ENCODE results near the gene DCTPP1. TPM values are rescaled to one million over a fixed set of nuclear protein-coding genes. Genes with fewer than 3 reads are reported as not detected.

DCTPP1 gene
- total RNA-seq, 1 donor from 2014 or later = 20.4 TPM

GRCh38 chr16:30376461-30376902 is 53.3 kb downstream of the DCTPP1 start:
- DNase-seq (ENCODE audit: low spot score) (no peak), ATAC-seq (no peak)
- intact Hi-C loops (cut with DNase I) = no loop called here

GRCh38 chr16:30375864-30376263 is 54.0 kb downstream of the DCTPP1 start:
- DNase-seq (ENCODE audit: low spot score) (no peak), ATAC-seq (no peak)
- intact Hi-C loops (cut with DNase I) = no loop called here

- intact Hi-C loops (cut with DNase I) = no loop called here
- DNase-seq (ENCODE audit: low spot score) = no peak
- ATAC-seq = no peak
Observed at GRCh38 chr16:30374538-30374937, 55.3 kb downstream of the DCTPP1 start, which contains the start of gene MYL11. MYL11 (plus strand) TSS chr16:30374802; CDS start chr16:30374858, 56 bp downstream.

Other genes with a start within 250 kb of the DCTPP1 start
- 41.2 TPM for gene CORO1A, start 246.4 kb downstream of the DCTPP1 start, total RNA-seq
- gene BOLA2B, start 236.4 kb downstream of the DCTPP1 start, total RNA-seq = 26.9 TPM
- gene SLX1A, start 236.2 kb downstream of the DCTPP1 start, total RNA-seq = 18.5 TPM
- gene SULT1A3, start 230.8 kb downstream of the DCTPP1 start, total RNA-seq = 21.0 TPM
- 35.0 TPM for gene NPIPB13, start 181.6 kb downstream of the DCTPP1 start, total RNA-seq
- gene CD2BP2, start 74.7 kb downstream of the DCTPP1 start, total RNA-seq = 49.8 TPM
- 39.6 TPM for gene TBC1D10B, start 59.5 kb downstream of the DCTPP1 start, total RNA-seq
- gene MYL11, start 55.2 kb downstream of the DCTPP1 start, total RNA-seq = not detected
- gene SEPTIN1, start 47.5 kb downstream of the DCTPP1 start, total RNA-seq = 7.2 TPM
- gene ZNF48, start 34.6 kb downstream of the DCTPP1 start, total RNA-seq = 6.7 TPM
- gene ZNF771, start 22.4 kb downstream of the DCTPP1 start, total RNA-seq = 7.5 TPM
- 25.2 TPM for gene SEPHS2, start 15.8 kb upstream of the DCTPP1 start, total RNA-seq
- 14.5 TPM for gene ITGAL, start 42.7 kb upstream of the DCTPP1 start, total RNA-seq
- 30.3 TPM for gene ZNF768, start 96.5 kb upstream of the DCTPP1 start, total RNA-seq
- 12.7 TPM for gene ZNF747, start 104.8 kb upstream of the DCTPP1 start, total RNA-seq
- gene ZNF764, start 128.3 kb upstream of the DCTPP1 start, total RNA-seq = 9.5 TPM
- gene ZNF688, start 141.7 kb upstream of the DCTPP1 start, total RNA-seq = 13.6 TPM
- 26.3 TPM for gene ZNF785, start 155.7 kb upstream of the DCTPP1 start, total RNA-seq
- gene ZNF689, start 180.4 kb upstream of the DCTPP1 start, total RNA-seq = 7.1 TPM
- gene PRR14, start 220.9 kb upstream of the DCTPP1 start, total RNA-seq = 45.7 TPM
- 57.1 TPM for gene FBRS, start 228.4 kb upstream of the DCTPP1 start, total RNA-seq